ENCODE measurements around the gene IGLL5. TPM values are rescaled to one million over a fixed set of nuclear protein-coding genes. Genes with fewer than 3 reads are reported as not detected.
A peak's percentile ranks its signal among the peaks of the same experiment; 100 is the strongest.

IGLL5 gene
- total and polyA plus RNA-seq, 9 of the 15 experiments (the other 6 are each of a cell fraction or from before 2014, with no cell fraction given), result not detected

- TF ChIP-seq, protein P1, sequence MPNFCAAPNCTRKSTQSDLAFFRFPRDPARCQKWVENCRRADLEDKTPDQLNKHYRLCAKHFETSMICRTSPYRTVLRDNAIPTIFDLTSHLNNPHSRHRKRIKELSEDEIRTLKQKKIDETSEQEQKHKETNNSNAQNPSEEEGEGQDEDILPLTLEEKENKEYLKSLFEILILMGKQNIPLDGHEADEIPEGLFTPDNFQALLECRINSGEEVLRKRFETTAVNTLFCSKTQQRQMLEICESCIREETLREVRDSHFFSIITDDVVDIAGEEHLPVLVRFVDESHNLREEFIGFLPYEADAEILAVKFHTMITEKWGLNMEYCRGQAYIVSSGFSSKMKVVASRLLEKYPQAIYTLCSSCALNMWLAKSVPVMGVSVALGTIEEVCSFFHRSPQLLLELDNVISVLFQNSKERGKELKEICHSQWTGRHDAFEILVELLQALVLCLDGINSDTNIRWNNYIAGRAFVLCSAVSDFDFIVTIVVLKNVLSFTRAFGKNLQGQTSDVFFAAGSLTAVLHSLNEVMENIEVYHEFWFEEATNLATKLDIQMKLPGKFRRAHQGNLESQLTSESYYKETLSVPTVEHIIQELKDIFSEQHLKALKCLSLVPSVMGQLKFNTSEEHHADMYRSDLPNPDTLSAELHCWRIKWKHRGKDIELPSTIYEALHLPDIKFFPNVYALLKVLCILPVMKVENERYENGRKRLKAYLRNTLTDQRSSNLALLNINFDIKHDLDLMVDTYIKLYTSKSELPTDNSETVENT (CRISPR knock-in tag; IDR thresholded peaks at IDR 0.05), result peak; percentile 5; the same call in 1 of the 2 replicates
- TF ChIP-seq CHD1 (IDR thresholded peaks at IDR 0.05; ENCODE audit: low read length), result no peak
- TF ChIP-seq ZNF143 (CRISPR knock-in tag; IDR thresholded peaks at IDR 0.05), result no peak
- TF ChIP-seq SLC30A9 (CRISPR knock-in tag; IDR thresholded peaks at IDR 0.05), result no peak
- no peak for TF ChIP-seq ZNF146 (CRISPR knock-in tag; IDR thresholded peaks at IDR 0.05; ENCODE audit: unreplicated experiment)
- TF ChIP-seq ZNF212 (CRISPR knock-in tag; IDR thresholded peaks at IDR 0.05), result no peak
- TF ChIP-seq GABPB1 (CRISPR knock-in tag; IDR thresholded peaks at IDR 0.05), result no peak
- TF ChIP-seq ZNF316 (IDR thresholded peaks at IDR 0.05), result no peak
- TF ChIP-seq ZFX (CRISPR knock-in tag; IDR thresholded peaks at IDR 0.05), result no peak
- TF ChIP-seq ZBTB7A (IDR thresholded peaks at IDR 0.05; ENCODE audit: borderline replicate concordance, control insufficient read depth, low read depth, low read length), result no peak
- TF ChIP-seq DNMT1 (IDR thresholded peaks at IDR 0.05), result no peak
- TF ChIP-seq MTA3 (IDR thresholded peaks at IDR 0.05; ENCODE audit: borderline replicate concordance), result no peak
- TF ChIP-seq MXD1 (CRISPR knock-in tag; IDR thresholded peaks at IDR 0.05; ENCODE audit: borderline replicate concordance, poor library complexity, severe bottlenecking), result peak; percentile 45
- TF ChIP-seq BHLHE40 (IDR thresholded peaks at IDR 0.05; ENCODE audit: low read length), result 0 out of 2 replicates have a peak, but pooled peaks have one; percentile 8
- TF ChIP-seq, protein P2, sequence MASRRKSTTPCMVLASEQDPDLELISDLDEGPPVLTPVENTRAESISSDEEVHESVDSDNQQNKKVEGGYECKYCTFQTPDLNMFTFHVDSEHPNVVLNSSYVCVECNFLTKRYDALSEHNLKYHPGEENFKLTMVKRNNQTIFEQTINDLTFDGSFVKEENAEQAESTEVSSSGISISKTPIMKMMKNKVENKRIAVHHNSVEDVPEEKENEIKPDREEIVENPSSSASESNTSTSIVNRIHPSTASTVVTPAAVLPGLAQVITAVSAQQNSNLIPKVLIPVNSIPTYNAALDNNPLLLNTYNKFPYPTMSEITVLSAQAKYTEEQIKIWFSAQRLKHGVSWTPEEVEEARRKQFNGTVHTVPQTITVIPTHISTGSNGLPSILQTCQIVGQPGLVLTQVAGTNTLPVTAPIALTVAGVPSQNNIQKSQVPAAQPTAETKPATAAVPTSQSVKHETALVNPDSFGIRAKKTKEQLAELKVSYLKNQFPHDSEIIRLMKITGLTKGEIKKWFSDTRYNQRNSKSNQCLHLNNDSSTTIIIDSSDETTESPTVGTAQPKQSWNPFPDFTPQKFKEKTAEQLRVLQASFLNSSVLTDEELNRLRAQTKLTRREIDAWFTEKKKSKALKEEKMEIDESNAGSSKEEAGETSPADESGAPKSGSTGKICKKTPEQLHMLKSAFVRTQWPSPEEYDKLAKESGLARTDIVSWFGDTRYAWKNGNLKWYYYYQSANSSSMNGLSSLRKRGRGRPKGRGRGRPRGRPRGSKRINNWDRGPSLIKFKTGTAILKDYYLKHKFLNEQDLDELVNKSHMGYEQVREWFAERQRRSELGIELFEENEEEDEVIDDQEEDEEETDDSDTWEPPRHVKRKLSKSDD (conservative IDR thresholded peaks at IDR 0.05; ENCODE audit: low read length), result no peak
- no peak for TF ChIP-seq PRPF4 (IDR thresholded peaks at IDR 0.05; ENCODE audit: insufficient read depth, low read depth, low read length, poor library complexity, severe bottlenecking)
- no peak for TF ChIP-seq HNRNPL (IDR thresholded peaks at IDR 0.05; ENCODE audit: low read depth, low read length)
- TF ChIP-seq, protein P3, sequence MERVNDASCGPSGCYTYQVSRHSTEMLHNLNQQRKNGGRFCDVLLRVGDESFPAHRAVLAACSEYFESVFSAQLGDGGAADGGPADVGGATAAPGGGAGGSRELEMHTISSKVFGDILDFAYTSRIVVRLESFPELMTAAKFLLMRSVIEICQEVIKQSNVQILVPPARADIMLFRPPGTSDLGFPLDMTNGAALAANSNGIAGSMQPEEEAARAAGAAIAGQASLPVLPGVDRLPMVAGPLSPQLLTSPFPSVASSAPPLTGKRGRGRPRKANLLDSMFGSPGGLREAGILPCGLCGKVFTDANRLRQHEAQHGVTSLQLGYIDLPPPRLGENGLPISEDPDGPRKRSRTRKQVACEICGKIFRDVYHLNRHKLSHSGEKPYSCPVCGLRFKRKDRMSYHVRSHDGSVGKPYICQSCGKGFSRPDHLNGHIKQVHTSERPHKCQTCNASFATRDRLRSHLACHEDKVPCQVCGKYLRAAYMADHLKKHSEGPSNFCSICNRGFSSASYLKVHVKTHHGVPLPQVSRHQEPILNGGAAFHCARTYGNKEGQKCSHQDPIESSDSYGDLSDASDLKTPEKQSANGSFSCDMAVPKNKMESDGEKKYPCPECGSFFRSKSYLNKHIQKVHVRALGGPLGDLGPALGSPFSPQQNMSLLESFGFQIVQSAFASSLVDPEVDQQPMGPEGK (CRISPR knock-in tag; IDR thresholded peaks at IDR 0.05; ENCODE audit: borderline replicate concordance), result no peak
- no peak for TF ChIP-seq DIDO1 (tag; IDR thresholded peaks at IDR 0.05; ENCODE audit: low read depth)
- TF ChIP-seq C11orf30 (IDR thresholded peaks at IDR 0.05; ENCODE audit: low read depth), result no peak
Measured at GRCh38 chr22:22927196-22927887, 39.7 kb downstream of the IGLL5 start (continued).

All from K562 (cell line).